Activated naive CD8-positive, alpha-beta T cell treated with anti-CD3 and anti-CD28 coated beads for 36 hours (primary cell): ENCODE measurements around the gene PDRG1. TPM values are rescaled to one million over a fixed set of nuclear protein-coding genes. Genes with fewer than 3 reads are reported as not detected.

Experiments used
- DNase-seq: peaks from one replicate; pipeline ENCODE4 v3.0.0; 2021
- H3K27ac Mint-ChIP-seq: one replicate; pipeline ENCODE4 v1.8.0; 2022; ENCODE audit warnings: mild to moderate bottlenecking, moderate library complexity, mixed read lengths
- H3K27me3 Mint-ChIP-seq: one replicate; pipeline ENCODE4 v1.8.0; 2022; ENCODE audit warnings: mild to moderate bottlenecking, mixed read lengths
- H3K36me3 Mint-ChIP-seq: one replicate; pipeline ENCODE4 v1.8.0; 2021; ENCODE audit warnings: mild to moderate bottlenecking, mixed read lengths
- H3K4me1 Mint-ChIP-seq: one replicate; pipeline ENCODE4 v1.8.0; 2021; ENCODE audit warnings: mixed read lengths
- H3K4me3 Mint-ChIP-seq: one replicate; pipeline ENCODE4 v1.8.0; 2022; ENCODE audit warnings: mild to moderate bottlenecking, moderate library complexity, mixed read lengths
- H3K9me3 Mint-ChIP-seq: one replicate; pipeline ENCODE4 v1.8.0; 2022; ENCODE audit warnings: mixed read lengths
- total RNA-seq, 2 experiments: library from RNA; stranded (reverse); gene quantifications; one replicate each; pipeline ENCODE4 v1.2.3, GENCODE V29; 2021

The PDRG1 gene
- total RNA-seq, 2 experiments from 2014 or later = 20.2 to 22.0 TPM

- DNase-seq = no peak
- H3K36me3 Mint-ChIP-seq = no peaks in the 10 kb centered on the region
- no peaks in the 10 kb centered on the region for H3K9me3 Mint-ChIP-seq
- H3K27ac Mint-ChIP-seq = no peak overlapping the region
- H3K27me3 Mint-ChIP-seq = peaks cover 4% of the 10 kb centered on the region
- no peaks in the 10 kb centered on the region for H3K4me1 Mint-ChIP-seq
- H3K4me3 Mint-ChIP-seq = no peak overlapping the region
Observed at GRCh38 chr20:31910071-31910803, 41.6 kb downstream of the PDRG1 start.

- no peaks in the 10 kb centered on the region for H3K36me3 Mint-ChIP-seq
- DNase-seq = no peak
- H3K4me1 Mint-ChIP-seq = no peaks in the 10 kb centered on the region
- peaks cover 4% of the 10 kb centered on the region for H3K27me3 Mint-ChIP-seq
- no peak overlapping the region for H3K27ac Mint-ChIP-seq
- no peaks in the 10 kb centered on the region for H3K9me3 Mint-ChIP-seq
- no peak overlapping the region for H3K4me3 Mint-ChIP-seq
Observed at GRCh38 chr20:31909253-31910070, 42.4 kb downstream of the PDRG1 start.

- Mint-ChIP-seq H3K27ac (no peak overlapping the region), H3K9me3 (no peaks in the 10 kb centered on the region), H3K4me1 (no peaks in the 10 kb centered on the region), H3K27me3 (peaks cover 4% of the 10 kb centered on the region), H3K36me3 (no peaks in the 10 kb centered on the region), H3K4me3 (no peak overlapping the region)
- DNase-seq = no peak
Observed at GRCh38 chr20:31908424-31908823, 43.4 kb downstream of the PDRG1 start.

DNA sequence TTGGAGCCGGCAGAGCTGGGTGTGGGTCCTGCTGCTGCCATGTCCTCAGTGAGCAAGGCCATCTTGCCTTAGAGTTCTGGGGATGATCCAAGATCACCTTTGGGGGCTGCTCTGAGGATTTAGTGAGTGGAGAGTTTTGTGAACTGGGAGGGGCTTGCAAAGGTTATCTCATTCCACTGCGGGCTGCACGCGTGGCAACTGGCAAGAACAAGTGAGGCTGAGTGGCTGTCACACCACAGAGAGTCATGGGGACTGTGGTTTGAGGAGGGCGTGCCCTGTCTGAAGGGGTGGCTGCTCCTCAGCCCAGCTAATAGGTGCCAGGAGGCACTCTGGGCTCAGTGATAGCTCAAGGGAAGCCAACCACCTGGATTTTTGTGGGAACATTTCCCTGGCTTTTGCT is 43.8 kb downstream of the PDRG1 start:
- Mint-ChIP-seq H3K27ac (no peak overlapping the region), H3K4me3 (no peak overlapping the region), H3K27me3 (peaks cover 4% of the 10 kb centered on the region), H3K9me3 (no peaks in the 10 kb centered on the region), H3K4me1 (no peaks in the 10 kb centered on the region), H3K36me3 (no peaks in the 10 kb centered on the region)
- no peak for DNase-seq

GRCh38 chr20:31907046-31907445 is 44.8 kb downstream of the PDRG1 start:
- Mint-ChIP-seq H3K9me3 (no peaks in the 10 kb centered on the region), H3K4me3 (no peak overlapping the region), H3K36me3 (no peaks in the 10 kb centered on the region), H3K27me3 (peaks cover 4% of the 10 kb centered on the region), H3K4me1 (no peaks in the 10 kb centered on the region), H3K27ac (no peak overlapping the region)
- no peak for DNase-seq

DNA sequence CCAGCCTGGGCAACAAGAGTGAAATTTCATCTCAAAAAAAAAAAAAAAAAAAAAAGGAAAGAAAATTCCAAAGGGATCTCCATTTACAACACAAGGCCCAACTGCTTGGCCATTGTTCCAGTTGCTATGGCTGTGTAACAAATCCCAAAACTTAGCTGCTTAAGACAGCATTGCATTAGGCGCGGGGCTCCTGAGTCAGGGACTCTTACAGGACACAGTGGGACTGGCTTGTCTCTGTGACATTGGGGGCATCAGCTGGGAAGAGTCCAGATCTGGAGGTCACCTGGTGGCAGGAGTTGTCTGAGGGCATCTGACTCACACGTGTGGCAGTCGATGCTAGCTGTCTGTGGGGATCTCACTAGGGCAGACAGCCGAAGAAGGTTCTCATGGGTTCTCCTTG is 45.8 kb downstream of the PDRG1 start:
- Mint-ChIP-seq H3K4me3 (no peak overlapping the region), H3K27ac (no peak overlapping the region), H3K9me3 (no peaks in the 10 kb centered on the region), H3K4me1 (no peaks in the 10 kb centered on the region), H3K27me3 (peaks cover 4% of the 10 kb centered on the region), H3K36me3 (no peaks in the 10 kb centered on the region)
- DNase-seq = no peak

DNA sequence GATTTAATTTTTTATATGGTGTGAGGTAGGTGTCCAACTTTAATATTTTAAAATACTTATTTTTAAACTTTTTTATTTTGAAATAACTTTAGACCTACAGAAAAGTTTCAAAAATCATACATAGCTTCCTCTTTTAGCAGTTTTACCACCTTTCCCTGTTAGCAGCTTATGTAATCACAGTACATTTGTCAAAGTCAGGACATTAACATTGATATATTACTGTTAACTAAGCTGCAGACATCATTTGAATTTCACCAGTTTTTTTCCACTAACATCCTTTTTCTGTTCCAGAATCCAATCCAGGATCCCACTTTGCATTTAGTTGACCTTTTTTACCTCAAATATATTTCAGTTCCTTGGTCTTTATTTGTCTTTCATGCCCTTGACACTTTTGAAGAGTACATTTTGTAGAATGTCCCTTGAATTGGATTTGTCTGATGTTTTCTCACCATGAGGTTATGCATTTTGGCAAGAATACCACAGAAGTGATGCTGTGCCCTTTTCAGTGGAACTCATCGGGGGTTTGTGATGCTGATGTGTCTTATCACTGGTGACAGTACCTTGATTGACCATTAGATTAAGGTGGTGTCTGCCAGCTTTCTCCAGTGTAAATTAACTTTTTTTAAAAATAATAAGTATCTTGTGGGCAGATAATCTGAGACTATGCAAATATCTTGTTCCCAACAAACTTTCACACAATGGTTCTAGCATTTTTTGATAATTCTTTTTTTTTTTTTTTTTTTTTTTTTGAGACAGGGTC is 48.0 kb downstream of the PDRG1 start:
- no peaks in the 10 kb centered on the region for H3K36me3 Mint-ChIP-seq
- H3K27me3 Mint-ChIP-seq = peaks cover 2% of the 10 kb centered on the region
- no peaks in the 10 kb centered on the region for H3K9me3 Mint-ChIP-seq
- H3K4me3 Mint-ChIP-seq = no peak overlapping the region
- H3K4me1 Mint-ChIP-seq = no peaks in the 10 kb centered on the region
- H3K27ac Mint-ChIP-seq = no peak overlapping the region
- DNase-seq = no peak

- DNase-seq = no peak
- Mint-ChIP-seq H3K4me3 (no peak overlapping the region), H3K9me3 (no peaks in the 10 kb centered on the region), H3K27me3 (peaks cover under 1% of the 10 kb centered on the region), H3K4me1 (no peaks in the 10 kb centered on the region), H3K27ac (no peak overlapping the region), H3K36me3 (no peaks in the 10 kb centered on the region)
Observed at GRCh38 chr20:31901615-31902014, 50.2 kb downstream of the PDRG1 start.

GRCh38 chr20:31897541-31897940 is 54.3 kb downstream of the PDRG1 start:
- H3K9me3 Mint-ChIP-seq = no peaks in the 10 kb centered on the region
- DNase-seq = no peak
- H3K4me3 Mint-ChIP-seq = no peak overlapping the region
- H3K27me3 Mint-ChIP-seq = peaks cover 8% of the 10 kb centered on the region
- H3K27ac Mint-ChIP-seq = no peak overlapping the region
- no peaks in the 10 kb centered on the region for H3K4me1 Mint-ChIP-seq
- H3K36me3 Mint-ChIP-seq = no peaks in the 10 kb centered on the region

DNA sequence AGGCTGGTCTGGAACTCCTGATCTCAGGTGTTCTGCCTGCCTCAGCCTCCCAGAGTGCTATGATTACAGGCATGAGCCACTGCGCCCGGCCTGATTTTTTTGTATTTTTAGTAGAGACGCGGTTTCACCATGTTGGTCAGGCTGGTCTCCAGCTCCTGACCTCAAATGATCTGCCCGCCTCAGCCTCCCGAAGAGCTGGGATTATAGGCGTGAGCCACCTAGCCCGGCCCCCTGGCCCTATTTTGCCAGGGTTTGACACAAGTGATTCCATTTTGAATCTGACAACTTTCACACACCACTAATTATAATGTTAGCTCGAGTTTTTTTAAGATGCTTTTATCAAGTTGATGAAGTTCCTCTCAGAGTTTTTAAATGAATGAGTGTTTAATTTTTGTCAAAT is 55.8 kb downstream of the PDRG1 start:
- Mint-ChIP-seq H3K27ac (no peak overlapping the region), H3K9me3 (no peaks in the 10 kb centered on the region), H3K36me3 (no peaks in the 10 kb centered on the region), H3K4me1 (no peaks in the 10 kb centered on the region), H3K27me3 (peaks cover 8% of the 10 kb centered on the region), H3K4me3 (no peak overlapping the region)
- no peak for DNase-seq

DNA sequence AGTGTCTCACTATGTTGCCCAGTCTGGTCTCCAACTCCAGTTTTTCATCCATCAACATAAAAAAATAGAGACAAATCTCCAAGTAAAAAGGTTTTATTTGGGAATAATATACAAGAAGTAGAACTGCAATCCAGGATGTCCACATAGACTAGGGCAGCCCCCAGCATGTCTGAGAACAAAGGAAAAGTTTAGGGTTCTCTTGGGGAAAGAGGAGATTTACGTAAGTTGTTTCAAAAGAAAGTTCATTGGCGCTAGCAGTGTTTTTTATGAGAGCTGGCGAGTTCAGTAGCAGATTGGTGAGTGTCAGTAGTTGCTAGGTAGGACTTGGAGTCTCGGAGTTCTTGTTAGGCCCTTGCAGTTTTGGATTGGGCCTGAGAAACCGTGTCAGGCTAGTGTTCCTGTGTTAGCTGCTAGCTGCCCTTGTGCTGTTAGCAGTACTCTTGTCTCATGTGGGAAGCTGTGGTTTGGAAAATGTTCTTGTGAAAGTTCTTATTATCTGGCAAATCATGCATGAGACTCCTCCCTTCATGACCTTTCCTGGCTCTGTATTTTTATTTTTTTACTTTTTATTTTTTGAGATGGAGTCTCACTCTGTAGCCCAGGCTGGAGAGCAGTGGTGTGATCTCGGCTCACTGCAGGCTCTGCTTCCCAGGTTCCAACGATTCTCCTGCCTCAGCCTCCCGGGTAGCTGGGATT is 56.7 kb downstream of the PDRG1 start:
- Mint-ChIP-seq H3K4me1 (no peaks in the 10 kb centered on the region), H3K27ac (no peak overlapping the region), H3K27me3 (peaks cover 8% of the 10 kb centered on the region)

More for the DNA sequence above, 56.7 kb downstream of the PDRG1 start:
- Mint-ChIP-seq H3K9me3 (no peaks in the 10 kb centered on the region), H3K4me3 (no peak overlapping the region), H3K36me3 (no peaks in the 10 kb centered on the region)
- DNase-seq = no peak

Other genes starting within 250 kb of the PDRG1 start
- 100 to 1,000 TPM; 196 to 206 TPM for gene BCL2L1, start 229.2 kb downstream of the PDRG1 start, total RNA-seq
- 100 to 1,000 TPM; 111 TPM for gene TPX2, start 212.8 kb downstream of the PDRG1 start, total RNA-seq
- under 1 TPM; 0.21 to 0.36 TPM for gene MYLK2, start 132.7 kb downstream of the PDRG1 start, total RNA-seq
- not detected for gene FOXS1, start 106.4 kb downstream of the PDRG1 start, total RNA-seq
- not detected for gene DUSP15, start 81.5 kb downstream of the PDRG1 start, total RNA-seq
- not detected for gene TTLL9, start 81.4 kb downstream of the PDRG1 start, total RNA-seq
- gene XKR7, start 16.1 kb upstream of the PDRG1 start, total RNA-seq = under 1 TPM; 0.04 TPM
- gene CCM2L, start 58.4 kb upstream of the PDRG1 start, total RNA-seq = not detected
- not detected for gene HCK, start 100.2 kb upstream of the PDRG1 start, total RNA-seq
- gene TM9SF4, start 157.7 kb upstream of the PDRG1 start, total RNA-seq = 10 to 100 TPM; 39.2 to 42.5 TPM